Right lobe of liver (tissue), 4 donors: ENCODE results near the gene DOCK10.

Experiments used
- CTCF ChIP-seq, 4 donors: fragments of 200-600 bp in 3 of 4; fragments of 450-650 bp in 1 of 4; IDR thresholded peaks; one replicate each; pipeline versions ENCODE4 v1.5.1 to v1.8.0; 2016 to 2022; ENCODE audit warnings: antibody characterized with exemption in 4 of 4, mild to moderate bottlenecking in 2 of 4
- POLR2A ChIP-seq: fragments of 450-650 bp; IDR thresholded peaks from one replicate; pipeline ENCODE4 v1.6.1; 2017; ENCODE audit warnings: antibody characterized with exemption, mild to moderate bottlenecking
- donor health status: DM: no; HTN: no; CAD: no.
- donor health status: DM: no; HTN: no; CAD: no.
- donor health status: DM: no; HTN: yes; CAD: no.

- no peak for TF ChIP-seq CTCF (IDR thresholded peaks at IDR 0.05)
- TF ChIP-seq POLR2A, result no peak
Observed at GRCh38 chr2:224951723-224952481, 90.4 kb downstream of the DOCK10 start.
